SK-N-MC (cell line): ENCODE data around the gene IFNL4.

Experiments used
- DNase-seq: peaks from one replicate; pipeline ENCODE4 v3.0.0-alpha.2; 2011; ENCODE audit warnings: low read depth, low spot score
- H3K27ac ChIP-seq: fragments of 200-600 bp; sonication (generic); 2 replicates; pipeline ENCODE4 v1.5.1; 2016; ENCODE audit warnings: mixed run types
- H3K36me3 ChIP-seq: fragments of 200-600 bp; sonication (generic); 2 replicates; pipeline ENCODE4 v1.6.1; 2017; ENCODE audit warnings: antibody characterized with exemption, low read length, mixed read lengths; ENCODE audit not compliant: insufficient read depth
- H3K4me3 ChIP-seq: fragments of 200-600 bp; sonication (generic); 2 replicates; pipeline ENCODE4 v1.5.1; 2016
- H3K9ac ChIP-seq: fragments of 200-600 bp; sonication (generic); 2 replicates; pipeline ENCODE4 v1.8.0; 2017; ENCODE audit warnings: mixed run types, mixed read lengths; ENCODE audit not compliant: insufficient read length
- H3K9me3 ChIP-seq: fragments of 200-600 bp; sonication (generic); 2 replicates; pipeline ENCODE4 v1.6.1; 2017; ENCODE audit warnings: low read depth, mild to moderate bottlenecking, antibody characterized with exemption, low read length, moderate library complexity, mixed read lengths
- EZH2 ChIP-seq: fragments of 200-600 bp; sonication (generic); IDR thresholded peaks from one replicate; pipeline ENCODE4 v1.6.1; 2017; ENCODE audit warnings: antibody characterized with exemption
- FOXP2 ChIP-seq: optimal IDR thresholded peaks from 2 replicates; pipeline ENCODE3; 2011; ENCODE audit warnings: mild to moderate bottlenecking, moderate library complexity; ENCODE audit not compliant: insufficient read depth; ENCODE audit errors: extremely low read length, control extremely low read depth
- POLR2AphosphoS5 ChIP-seq: IDR thresholded peaks from 2 replicates; pipeline ENCODE4 v1.6.1; 2012; ENCODE audit warnings: mild to moderate bottlenecking, low read depth, low read length, borderline replicate concordance

Gene IFNL4

DNA sequence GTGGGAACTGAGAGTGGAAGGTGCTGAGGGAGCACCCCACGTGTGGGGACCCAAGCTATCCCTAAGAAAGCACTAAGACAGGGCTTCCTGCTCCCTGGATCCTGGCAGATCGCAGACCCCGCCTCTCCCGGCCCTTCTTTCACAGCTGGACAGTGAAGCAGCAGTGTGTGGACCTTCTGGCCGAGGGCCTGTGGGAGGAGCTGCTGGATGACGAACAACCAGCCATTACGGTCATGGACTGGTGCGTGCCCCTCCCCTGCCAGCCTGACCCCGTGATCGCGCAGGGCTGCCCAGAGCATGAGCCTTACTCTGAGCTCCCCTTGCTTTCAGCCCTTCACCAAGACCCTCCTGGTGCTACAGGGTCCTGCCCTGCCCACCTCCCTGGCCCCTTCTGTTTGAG lies 49.6 kb downstream of the IFNL4 start:
- no peak overlapping the region for H3K27ac ChIP-seq
- H3K36me3 ChIP-seq: no peaks in the 10 kb centered on the region
- H3K9me3 ChIP-seq: no peaks in the 10 kb centered on the region
- no peak overlapping the region for H3K9ac ChIP-seq
- H3K4me3 ChIP-seq: no peak overlapping the region
- TF ChIP-seq POLR2AphosphoS5 (no peak), EZH2 (no peak), FOXP2 (no peak)
- no peak for DNase-seq

DNA sequence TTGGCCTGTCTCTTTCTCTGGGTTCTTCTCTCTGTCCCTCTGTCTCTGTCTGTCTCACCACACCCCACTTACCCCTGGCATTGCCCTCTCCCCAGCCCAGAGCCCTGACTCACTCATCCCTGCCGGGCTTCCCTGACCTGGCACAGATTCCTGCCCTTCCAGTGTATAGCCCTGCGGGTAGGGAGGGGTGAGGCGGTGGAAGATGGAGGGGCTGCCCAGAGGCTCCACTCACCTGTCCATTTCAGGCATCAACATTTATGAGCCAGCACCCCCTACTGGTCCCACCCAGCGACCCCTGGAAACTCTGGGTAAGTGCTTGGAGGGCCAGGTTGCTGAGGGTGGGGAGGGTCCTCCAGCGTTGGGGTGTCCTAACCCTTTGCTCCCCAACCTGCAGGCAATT lies 50.8 kb downstream of the IFNL4 start:
- H3K9me3 ChIP-seq: no peaks in the 10 kb centered on the region
- DNase-seq: no peak
- no peak overlapping the region for H3K4me3 ChIP-seq
- TF ChIP-seq EZH2 (no peak), FOXP2 (no peak), POLR2AphosphoS5 (no peak)
- H3K27ac ChIP-seq: no peak overlapping the region
- no peaks in the 10 kb centered on the region for H3K36me3 ChIP-seq
- no peak overlapping the region for H3K9ac ChIP-seq

DNA sequence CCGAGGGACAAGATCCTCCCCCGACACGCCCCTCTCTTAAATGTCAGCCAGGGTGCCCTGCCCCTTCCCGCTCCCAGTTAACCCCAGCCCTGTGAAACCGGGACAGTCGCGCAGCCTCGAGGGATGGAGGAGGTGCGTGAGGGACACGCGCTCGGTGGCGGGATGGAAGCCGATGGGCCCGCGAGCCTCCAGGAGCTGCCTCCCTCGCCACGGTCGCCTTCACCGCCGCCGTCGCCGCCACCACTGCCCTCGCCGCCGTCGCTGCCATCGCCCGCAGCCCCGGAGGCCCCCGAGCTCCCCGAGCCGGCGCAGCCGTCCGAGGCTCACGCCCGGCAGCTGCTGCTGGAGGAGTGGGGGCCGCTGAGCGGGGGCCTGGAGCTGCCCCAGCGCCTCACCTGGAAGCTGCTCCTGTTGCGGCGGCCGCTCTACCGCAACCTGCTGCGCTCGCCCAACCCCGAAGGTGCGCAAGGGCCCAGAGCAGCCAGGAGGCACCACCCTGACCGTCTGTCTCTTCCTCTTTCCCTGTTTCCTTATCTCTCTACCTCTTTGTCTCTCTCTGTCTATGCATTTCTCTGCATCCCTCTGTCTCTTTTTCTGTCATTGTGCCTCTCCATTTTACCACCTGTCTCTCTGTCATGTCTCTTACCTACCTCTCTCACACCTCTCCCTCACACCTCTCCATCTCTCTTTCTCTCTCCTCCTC lies 51.6 kb downstream of the IFNL4 start, which contains the start of gene NCCRP1:
NCCRP1 (plus strand) TSS at position 105 of the 703 bp plus-strand sequence; CDS start at position 124, 19 bp downstream.
- no peak within 1 kb of the TSS for H3K9ac ChIP-seq
- H3K4me3 ChIP-seq: no peak within 1 kb of the TSS
- no peaks in the 10 kb centered on the region for H3K36me3 ChIP-seq
- no peak for TF ChIP-seq EZH2
- no peak for TF ChIP-seq FOXP2
- TF ChIP-seq POLR2AphosphoS5: no peak
- H3K9me3 ChIP-seq: no peaks in the 10 kb centered on the region
- H3K27ac ChIP-seq: no peak within 1 kb of the TSS
- no peak for DNase-seq

- H3K9ac ChIP-seq: no peak overlapping the region
- H3K4me3 ChIP-seq: no peak overlapping the region
- no peak for TF ChIP-seq FOXP2
- no peaks in the 10 kb centered on the region for H3K9me3 ChIP-seq
- no peak for DNase-seq
- no peaks in the 10 kb centered on the region for H3K36me3 ChIP-seq
- H3K27ac ChIP-seq: no peak overlapping the region
These were observed 52.3 kb downstream of the IFNL4 start for GRCh38 chr19:39196320-39196719.
